Gastroesophageal sphincter (tissue), 4 donors: ENCODE data around the gene CMTR2. TPM values are rescaled to one million over a fixed set of nuclear protein-coding genes. Genes with fewer than 3 reads are reported as not detected.

Experiments used
- ATAC-seq: fragments of 150-250 bp; one replicate; pipeline ENCODE4 v1.9.1; 2016; ENCODE audit warnings: mild to moderate bottlenecking, moderate library complexity
- H3K27ac ChIP-seq, 4 donors: fragments of 200-600 bp; sonication (generic) in 3 of 4; 1 replicate in 3 of 4; 2 replicates in 1 of 4; pipeline ENCODE4 v1.5.1; 2016 to 2019
- H3K27me3 ChIP-seq: fragments of 200-600 bp; sonication (generic); one replicate; pipeline ENCODE4 v1.5.1; 2019
- H3K36me3 ChIP-seq, 2 donors: fragments of 200-600 bp; sonication (generic); one replicate each; pipeline ENCODE4 v1.5.1; 2019; ENCODE audit warnings: control low read depth in 1 of 2
- H3K4me1 ChIP-seq, 3 donors: fragments of 200-600 bp; sonication (generic); 1 replicate in 2 of 3; 2 replicates in 1 of 3; pipeline ENCODE4 v1.5.1; 2016 to 2019; ENCODE audit warnings: control low read depth in 2 of 3
- H3K4me3 ChIP-seq, 2 donors: fragments of 200-600 bp; sonication (generic); one replicate each; pipeline ENCODE4 v1.5.1; 2019; ENCODE audit warnings: mild to moderate bottlenecking in 1 of 2, moderate library complexity in 1 of 2
- H3K9me3 ChIP-seq, 3 donors: fragments of 200-600 bp; sonication (generic); one replicate each; pipeline ENCODE4 v1.5.1; 2017 to 2019; ENCODE audit warnings: control low read depth in 2 of 3
- EP300 ChIP-seq: sonication (generic); formaldehyde crosslinking; IDR thresholded peaks from one replicate; pipeline ENCODE4 v1.6.1; 2017; ENCODE audit warnings: antibody characterized with exemption, mild to moderate bottlenecking
- POLR2A ChIP-seq, 2 donors: fragments of 450-650 bp; IDR thresholded peaks; one replicate each; pipeline ENCODE4 v1.6.1; 2017; ENCODE audit warnings: antibody characterized with exemption in 2 of 2, mild to moderate bottlenecking in 2 of 2, moderate library complexity in 1 of 2
- POLR2AphosphoS5 ChIP-seq: sonication (generic); formaldehyde crosslinking; IDR thresholded peaks from one replicate; pipeline ENCODE4 v1.6.1; 2017; ENCODE audit warnings: antibody characterized with exemption
- WGBS, 2 donors: methylation state at CpG; one replicate each; pipeline ENCODE4 v1.1.5; 2018; ENCODE audit warnings: low coverage in 1 of 2; 5-methylcytosine and 5-hydroxymethylcytosine counted together
- total RNA-seq, 4 donors: library from RNA; depleted of rRNA; stranded (reverse); fragments of >200 nt; gene quantifications; one replicate each; pipeline ENCODE4 v1.1.0, GENCODE V29; 2016
- TF ChIP-seq, protein P1 (sequence below), 4 experiments: fragments of 200-600 bp in 2 of 4; fragments of 450-650 bp in 2 of 4; sonication (generic) in 1 of 4; IDR thresholded peaks; one replicate each; pipeline ENCODE4 v1.5.1; 2017 to 2019; ENCODE audit warnings: antibody characterized with exemption in 4 of 4, mild to moderate bottlenecking in 2 of 4, moderate library complexity in 2 of 4

Gene CMTR2
- total RNA-seq, 4 donors from 2014 or later, result 10.6 to 30.2 (median 22.7) TPM

DNA sequence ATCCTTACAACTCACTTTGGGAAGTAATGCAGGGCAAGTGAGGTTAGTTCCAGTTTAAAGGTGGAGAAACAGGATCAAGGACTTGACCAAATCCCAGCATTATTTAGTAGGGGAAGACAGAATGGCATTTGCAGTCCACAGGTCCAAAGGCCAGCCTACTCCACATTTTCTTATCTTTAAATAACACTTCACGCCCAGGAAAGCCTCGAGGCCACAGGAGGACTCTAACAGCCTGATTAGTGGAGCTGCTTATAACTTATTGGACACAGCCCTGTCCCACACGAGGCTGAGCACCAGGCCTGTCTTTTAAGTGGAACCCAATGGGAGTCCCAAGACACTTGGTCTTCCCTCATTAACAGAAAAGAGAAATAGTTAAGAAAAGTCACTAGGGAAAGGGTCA, 46.6 kb downstream of the CMTR2 start:
- H3K36me3 ChIP-seq, result no peaks in the 10 kb centered on the region
- no peak for ATAC-seq
- H3K27ac ChIP-seq, result no peak overlapping the region
- TF ChIP-seq POLR2AphosphoS5, result no peak
- H3K9me3 ChIP-seq, result no peaks in the 10 kb centered on the region
- H3K27me3 ChIP-seq, result peaks cover 4% of the 10 kb centered on the region
- H3K4me1 ChIP-seq, result no peaks in the 10 kb centered on the region
- WGBS, 2 donors, result 15% methylated on average over 3 of the region's 3 CpGs; no CpG with 5 or more reads in 1 of the 2 donors
- no peak overlapping the region for H3K4me3 ChIP-seq

DNA sequence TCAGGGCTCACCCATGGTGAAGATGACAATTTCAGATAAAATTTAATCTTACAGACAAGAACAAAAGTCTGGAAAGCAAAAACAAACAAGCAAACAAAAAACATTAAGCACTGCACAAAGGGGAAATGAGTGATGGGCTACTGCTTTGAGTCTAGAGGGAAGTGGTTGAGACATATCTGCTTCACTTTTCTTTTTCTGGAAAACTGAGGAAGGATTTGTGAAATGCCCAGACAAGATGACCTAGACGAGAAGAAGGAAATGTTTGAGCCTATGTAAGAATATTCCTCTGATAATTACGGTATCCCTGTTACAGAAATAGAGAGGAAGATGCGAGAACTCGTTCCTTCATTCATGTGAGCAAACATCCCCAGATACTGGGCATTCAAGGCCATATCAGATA, 47.2 kb downstream of the CMTR2 start:
- TF ChIP-seq, protein P1, sequence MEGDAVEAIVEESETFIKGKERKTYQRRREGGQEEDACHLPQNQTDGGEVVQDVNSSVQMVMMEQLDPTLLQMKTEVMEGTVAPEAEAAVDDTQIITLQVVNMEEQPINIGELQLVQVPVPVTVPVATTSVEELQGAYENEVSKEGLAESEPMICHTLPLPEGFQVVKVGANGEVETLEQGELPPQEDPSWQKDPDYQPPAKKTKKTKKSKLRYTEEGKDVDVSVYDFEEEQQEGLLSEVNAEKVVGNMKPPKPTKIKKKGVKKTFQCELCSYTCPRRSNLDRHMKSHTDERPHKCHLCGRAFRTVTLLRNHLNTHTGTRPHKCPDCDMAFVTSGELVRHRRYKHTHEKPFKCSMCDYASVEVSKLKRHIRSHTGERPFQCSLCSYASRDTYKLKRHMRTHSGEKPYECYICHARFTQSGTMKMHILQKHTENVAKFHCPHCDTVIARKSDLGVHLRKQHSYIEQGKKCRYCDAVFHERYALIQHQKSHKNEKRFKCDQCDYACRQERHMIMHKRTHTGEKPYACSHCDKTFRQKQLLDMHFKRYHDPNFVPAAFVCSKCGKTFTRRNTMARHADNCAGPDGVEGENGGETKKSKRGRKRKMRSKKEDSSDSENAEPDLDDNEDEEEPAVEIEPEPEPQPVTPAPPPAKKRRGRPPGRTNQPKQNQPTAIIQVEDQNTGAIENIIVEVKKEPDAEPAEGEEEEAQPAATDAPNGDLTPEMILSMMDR (IDR thresholded peaks at IDR 0.05), result no peak
- TF ChIP-seq EP300 (no peak), POLR2AphosphoS5 (no peak), POLR2A (IDR thresholded peaks at IDR 0.05) (no peak)
- 82 to 97% methylated on average over 4 of the region's 4 CpGs for WGBS, 2 donors
- Histone ChIP-seq H3K36me3 (no peaks in the 10 kb centered on the region), H3K27ac (no peak overlapping the region), H3K4me3 (no peak overlapping the region), H3K4me1 (no peaks in the 10 kb centered on the region), H3K9me3 (no peaks in the 10 kb centered on the region), H3K27me3 (peaks cover 3% of the 10 kb centered on the region)
- no peak for ATAC-seq

Other genes with a start within 250 kb of the CMTR2 start
- 10 to 100 TPM in 1 of 4 donors, 1 to 10 TPM in 2, under 1 TPM in 1; 0.35 to 10.3 (median 4.3) TPM for gene HYDIN, start 58.7 kb downstream of the CMTR2 start, total RNA-seq
- 1 to 10 TPM in 1 of 4 donors, under 1 TPM in 1, not detected in 2; 0.85 to 2.8 TPM for gene CALB2, start 69.3 kb upstream of the CMTR2 start, total RNA-seq
- not detected for gene TLE7, start 152.7 kb upstream of the CMTR2 start, total RNA-seq
- 10 to 100 TPM; 11.0 to 23.0 (median 14.6) TPM for gene ZNF23, start 172.8 kb upstream of the CMTR2 start, total RNA-seq
- gene ZNF19, start 199.9 kb upstream of the CMTR2 start, total RNA-seq, result 1 to 10 TPM; 2.2 to 7.6 (median 4.2) TPM
- 1 to 10 TPM in 1 of 4 donors, under 1 TPM in 1, not detected in 2; 0.15 to 4.3 TPM for gene CHST4, start 237.0 kb upstream of the CMTR2 start, total RNA-seq